ENCODE measurements around the gene HEG1.

The HEG1 gene

DNA sequence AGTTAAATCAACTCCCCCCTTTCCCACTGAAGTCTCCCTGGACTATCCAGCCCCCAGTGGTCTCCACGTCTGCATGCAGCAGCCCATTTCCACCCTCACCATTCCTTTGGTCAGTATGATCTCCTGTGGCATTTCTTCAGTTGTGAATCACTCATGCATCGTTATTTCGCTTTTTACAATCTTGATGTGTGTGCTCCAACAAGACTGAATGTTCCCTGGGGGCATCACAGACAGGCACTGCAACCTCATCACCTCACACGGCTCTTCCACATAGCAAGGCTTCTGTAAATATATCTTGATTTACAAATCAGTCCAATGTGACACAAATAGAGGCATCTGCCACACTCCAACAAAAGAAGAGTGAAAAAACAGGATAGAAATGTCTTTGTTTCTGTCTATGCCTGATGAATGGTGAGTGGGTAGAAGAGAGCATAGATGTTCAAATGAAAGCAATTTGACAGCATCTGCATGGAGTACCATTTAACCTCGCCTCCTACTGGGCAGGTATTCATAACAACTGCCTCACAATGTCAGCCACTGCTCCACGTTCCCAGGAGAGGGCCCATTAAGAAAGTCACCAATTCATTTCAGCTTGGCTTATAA, 5.2 kb downstream of the HEG1 start:
- DNase-seq (ENCODE audit: low read depth in 2 of 2, low spot score in 1 of 2) = no peak

GRCh38 chr3:125048282-125048681, 7.5 kb downstream of the HEG1 start:
- DNase-seq (ENCODE audit: low read depth in 2 of 2, low spot score in 1 of 2) = no peak

- no peak for DNase-seq (ENCODE audit: low read depth in 2 of 2, low spot score in 1 of 2)
These were observed 9.8 kb downstream of the HEG1 start for GRCh38 chr3:125045965-125046364.

DNA sequence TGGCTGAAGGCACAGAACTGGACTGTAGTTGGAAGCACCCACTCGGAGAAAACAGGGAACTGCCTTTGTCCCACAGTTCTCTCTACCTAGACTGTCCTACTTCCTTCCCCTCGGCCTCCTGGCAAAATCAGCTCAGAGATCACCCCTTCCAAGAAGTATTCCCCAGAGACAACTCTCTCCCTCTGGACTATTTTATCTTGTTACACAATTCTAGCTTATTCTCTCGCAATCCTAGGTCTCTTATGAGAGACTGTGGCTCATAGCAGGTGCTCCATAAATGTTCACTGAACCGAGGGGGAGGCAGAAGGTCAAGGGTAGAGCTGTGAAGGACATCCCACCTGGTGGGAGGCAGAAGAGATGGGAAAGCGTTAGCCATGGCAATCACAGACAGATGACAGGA, 10.6 kb downstream of the HEG1 start:
- DNase-seq (ENCODE audit: low read depth in 2 of 2, low spot score in 1 of 2) = no peak

- DNase-seq (ENCODE audit: low read depth in 2 of 2, low spot score in 1 of 2) = no peak
These were observed 12.1 kb downstream of the HEG1 start for GRCh38 chr3:125043599-125044151.

DNA sequence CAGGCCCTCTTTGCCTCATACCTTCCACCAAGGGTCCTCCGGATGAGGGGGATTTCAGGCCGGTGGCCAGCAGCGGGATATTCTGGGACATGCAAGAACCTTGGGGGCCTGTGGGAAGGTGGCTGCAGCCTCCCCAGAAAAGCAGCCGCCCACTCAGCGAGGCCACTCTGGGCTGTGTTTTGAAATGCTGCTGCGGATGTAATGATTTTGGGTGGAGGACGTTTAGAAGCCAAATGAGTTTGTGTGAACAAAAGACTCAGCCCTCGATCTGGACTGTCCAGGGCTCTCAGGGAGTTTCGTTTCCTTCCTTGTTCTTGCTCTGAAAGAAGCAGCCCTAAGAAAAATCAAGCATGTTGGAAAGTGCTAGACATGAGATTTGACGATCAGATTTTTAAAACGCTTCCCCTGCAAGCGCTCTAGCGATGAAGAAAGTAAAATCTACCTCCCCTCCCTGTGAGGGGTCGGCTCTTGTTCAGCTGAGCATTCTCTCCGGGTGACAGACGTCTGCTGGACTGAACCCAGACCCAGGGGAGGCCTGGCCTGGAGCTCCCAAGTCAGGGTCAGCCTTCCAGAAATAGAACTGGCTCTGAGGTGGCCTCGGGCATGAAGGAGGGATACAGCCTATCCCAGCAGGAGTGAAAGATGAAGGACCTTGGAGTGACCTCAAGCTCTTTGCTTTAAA, 12.9 kb downstream of the HEG1 start:
- DNase-seq (ENCODE audit: low read depth in 2 of 2, low spot score in 1 of 2) = no peak

GRCh38 chr3:125039131-125040100, 16.4 kb downstream of the HEG1 start:
- DNase-seq (ENCODE audit: low read depth in 2 of 2, low spot score in 1 of 2) = no peak

DNA sequence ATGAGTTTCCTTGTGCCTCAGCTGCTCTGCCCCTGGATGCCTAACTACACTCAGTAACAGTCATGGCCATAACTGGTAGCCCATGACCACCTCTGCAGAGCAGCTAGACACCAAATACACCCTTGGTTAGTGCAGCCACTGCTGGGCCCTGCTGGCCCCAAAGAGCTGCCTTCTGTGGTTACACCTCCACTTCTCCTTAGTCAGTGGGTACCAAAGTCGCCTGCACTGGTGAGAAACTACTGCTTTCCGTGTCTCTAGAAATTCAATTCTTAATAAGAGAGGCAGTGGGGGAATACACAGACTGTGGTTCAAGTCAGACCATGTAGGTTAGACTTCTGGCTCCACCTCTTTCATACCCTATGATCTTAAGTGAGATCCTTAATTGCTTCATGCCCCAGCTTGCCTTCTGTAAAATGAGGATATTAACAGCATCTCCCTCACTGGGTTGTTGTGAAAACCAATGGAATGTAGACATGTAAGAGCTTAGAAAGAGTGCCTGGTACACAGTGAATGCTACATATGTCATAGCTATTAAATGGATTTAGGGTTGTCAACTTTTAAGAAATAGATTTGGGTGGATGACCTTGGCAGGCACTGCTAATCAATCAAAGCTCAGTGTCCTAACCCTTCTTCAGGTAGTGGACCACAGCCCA, 18.2 kb downstream of the HEG1 start:
- DNase-seq (ENCODE audit: low read depth in 2 of 2, low spot score in 1 of 2) = no peak

- DNase-seq (ENCODE audit: low read depth in 2 of 2, low spot score in 1 of 2) = no peak
These were observed 20.6 kb downstream of the HEG1 start for GRCh38 chr3:125035217-125035616.

- no peak for DNase-seq (ENCODE audit: low read depth in 2 of 2, low spot score in 1 of 2)
These were observed 22.2 kb downstream of the HEG1 start for GRCh38 chr3:125033616-125034015.

GRCh38 chr3:125033135-125033534, 22.7 kb downstream of the HEG1 start:
- DNase-seq (ENCODE audit: low read depth in 2 of 2, low spot score in 1 of 2) = no peak

GRCh38 chr3:125032683-125033082, 23.1 kb downstream of the HEG1 start:
- DNase-seq (ENCODE audit: low read depth in 2 of 2, low spot score in 1 of 2) = no peak

DNA sequence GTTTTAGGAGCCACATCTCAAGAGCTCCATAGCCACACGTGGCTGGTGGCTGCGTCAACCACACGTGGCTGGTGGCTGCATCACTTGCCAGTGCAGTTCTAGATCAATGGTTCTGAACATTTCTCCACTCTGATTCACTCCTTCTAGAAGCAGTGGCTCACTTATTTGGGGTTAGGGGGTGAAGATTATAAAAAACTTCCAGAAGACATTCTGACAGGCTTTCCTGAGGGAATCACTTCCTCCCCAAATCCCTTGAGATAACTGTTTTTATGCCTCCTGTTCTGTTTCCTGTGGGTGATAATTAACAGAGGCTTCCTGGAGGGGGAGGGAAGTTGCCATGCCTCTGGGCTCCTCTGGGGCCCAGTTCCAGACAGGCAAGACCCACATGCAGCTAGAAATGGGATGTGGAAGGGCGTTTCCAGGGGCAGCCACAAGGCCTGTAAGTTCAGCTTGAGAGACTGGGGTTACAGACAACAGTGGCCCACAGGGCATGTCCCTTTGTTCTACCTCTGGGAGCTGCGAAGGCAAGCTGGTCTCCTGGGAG, 23.6 kb downstream of the HEG1 start:
- no peak for DNase-seq (ENCODE audit: low read depth in 2 of 2, low spot score in 1 of 2)

DNA sequence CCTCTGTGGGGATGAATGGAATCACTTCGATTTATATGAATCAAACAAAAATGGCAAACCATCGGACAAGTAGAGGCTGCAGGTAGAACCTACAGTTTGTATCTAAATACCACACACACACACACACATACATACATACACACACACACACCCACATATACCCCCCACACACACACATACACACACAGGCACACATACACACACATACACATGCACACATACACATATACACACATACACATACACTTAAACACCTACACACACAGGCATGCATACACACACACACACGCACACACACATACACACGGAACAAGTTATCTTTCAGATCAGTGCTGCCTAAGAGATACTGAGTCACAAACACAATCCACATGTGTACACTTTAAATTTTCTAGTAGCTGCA, 24.3 kb downstream of the HEG1 start:
- no peak for DNase-seq (ENCODE audit: low read depth in 2 of 2, low spot score in 1 of 2)

- DNase-seq (ENCODE audit: low read depth in 2 of 2, low spot score in 1 of 2) = no peak
These were observed 27.1 kb downstream of the HEG1 start for GRCh38 chr3:125028657-125029056.

- no peak for DNase-seq (ENCODE audit: low read depth in 2 of 2, low spot score in 1 of 2)
These were observed 30.2 kb downstream of the HEG1 start for GRCh38 chr3:125025642-125026041.

GRCh38 chr3:125024817-125025216, 31.0 kb downstream of the HEG1 start:
- no peak for DNase-seq (ENCODE audit: low read depth in 2 of 2, low spot score in 1 of 2)

DNA sequence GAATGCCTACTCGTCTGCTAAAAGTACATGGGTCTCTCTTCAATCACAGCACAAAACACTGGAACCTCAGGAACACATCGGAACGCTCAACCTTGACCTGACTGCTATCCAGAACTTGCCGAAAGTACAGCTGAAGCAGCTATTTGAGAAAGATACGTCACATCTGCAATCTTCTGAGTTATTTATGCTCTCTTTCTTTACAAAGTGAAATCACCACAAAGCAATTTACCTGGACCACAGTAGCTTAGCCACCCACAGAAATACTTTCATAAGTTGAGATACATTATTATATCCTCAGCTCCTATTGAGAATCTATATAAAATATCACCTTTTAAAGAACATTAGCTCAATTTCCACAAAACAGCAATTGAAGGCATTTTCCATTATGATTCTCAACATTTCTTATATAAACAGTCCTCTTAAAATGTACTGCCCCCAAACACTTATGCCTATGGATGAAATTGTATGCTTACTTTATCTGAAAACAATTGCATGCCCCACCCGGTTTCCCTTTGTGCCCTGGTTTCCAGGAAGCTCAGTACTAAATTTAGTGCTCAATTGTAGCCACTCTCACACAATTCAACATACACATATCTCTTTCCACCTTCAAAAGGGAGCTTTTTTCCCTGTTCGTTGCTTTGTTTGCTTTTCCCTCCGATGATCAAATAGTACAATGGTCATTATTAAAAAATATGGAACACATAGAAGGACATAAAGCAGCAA, 31.8 kb downstream of the HEG1 start:
- no peak for DNase-seq (ENCODE audit: low read depth in 2 of 2, low spot score in 1 of 2)

DNA sequence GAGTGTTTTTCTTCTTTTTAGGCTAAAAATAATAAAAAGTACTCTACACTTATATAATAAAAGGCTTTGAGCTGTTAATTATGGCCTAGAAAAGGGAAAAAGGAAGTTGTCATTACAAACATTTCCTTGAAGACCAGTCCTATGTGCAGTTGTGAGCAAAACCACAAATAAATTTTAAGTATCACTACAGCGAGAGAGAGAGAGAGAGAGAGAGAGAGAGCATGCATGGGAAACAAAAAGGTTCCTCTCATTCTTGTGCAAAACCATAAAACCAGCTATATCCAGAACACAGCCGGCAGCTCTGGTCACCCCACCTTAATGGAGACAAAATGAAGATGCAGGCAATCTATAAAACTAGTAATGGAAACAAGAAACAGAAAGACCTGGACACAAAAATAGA, 33.6 kb downstream of the HEG1 start:
- DNase-seq (ENCODE audit: low read depth in 2 of 2, low spot score in 1 of 2) = no peak

DNA sequence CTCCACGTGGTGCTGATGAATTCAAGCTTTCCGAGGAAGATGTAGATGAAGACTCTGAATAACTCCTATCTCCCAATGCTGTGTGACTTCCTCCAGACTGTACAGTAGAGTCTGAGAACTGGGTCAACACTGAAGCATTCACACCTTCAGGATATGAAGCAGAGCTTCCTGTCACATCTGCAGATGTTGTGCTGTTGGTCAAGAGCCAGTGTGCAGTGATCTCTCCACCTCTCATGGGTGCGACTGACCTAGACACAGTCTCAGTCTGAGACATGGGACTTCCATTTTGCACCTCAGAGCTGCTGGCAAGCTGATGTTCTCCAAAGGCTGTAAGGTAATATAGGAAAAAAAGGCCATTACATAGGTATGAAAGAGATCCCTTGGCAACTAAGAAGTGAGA, 36.5 kb downstream of the HEG1 start:
- DNase-seq (ENCODE audit: low read depth in 2 of 2, low spot score in 1 of 2) = no peak

Data from stimulated activated CD8-positive, alpha-beta memory T cell treated with anti-CD3 and anti-CD28 coated beads, Interleukin-4, amount 100 ng/mL, for 4 hours (primary cell).